GM23338 (cell line): ENCODE results near the gene THSD8. TPM values are rescaled to one million over a fixed set of nuclear protein-coding genes. Genes with fewer than 3 reads are reported as not detected.

Source experiments
- ATAC-seq: fragments of 200-7000 bp; cut with Tn5 transposase; 3 replicates; pipeline ENCODE4 v1.9.1; 2020
- DNase-seq: peaks from one replicate; pipeline ENCODE4 v3.0.0-alpha.2; 2015; ENCODE audit warnings: low spot score
- H2AFZ ChIP-seq: fragments of 200-600 bp; sonication (generic); 2 replicates; pipeline ENCODE4 v1.8.0; 2016; ENCODE audit warnings: antibody characterized with exemption, mild to moderate bottlenecking, moderate library complexity
- H3F3A ChIP-seq: fragments of 200-600 bp; sonication (generic); replicated peaks from 2 replicates; pipeline ENCODE4 v1.8.0; 2017; ENCODE audit warnings: antibody characterized with exemption, mixed run types, low read depth
- H3K27ac ChIP-seq: fragments of 200-600 bp; sonication (generic); 2 replicates; pipeline ENCODE4 v1.6.1; 2016; ENCODE audit warnings: low read depth
- H3K27me3 ChIP-seq: fragments of 200-600 bp; sonication (generic); 2 replicates; pipeline ENCODE4 v1.8.0; 2016; ENCODE audit warnings: mild to moderate bottlenecking, mixed run types, moderate library complexity; ENCODE audit not compliant: insufficient read depth
- H3K36me3 ChIP-seq: fragments of 200-600 bp; sonication (generic); 2 replicates; pipeline ENCODE4 v1.8.0; 2016; ENCODE audit warnings: mild to moderate bottlenecking; ENCODE audit not compliant: insufficient read depth
- H3K4me1 ChIP-seq: fragments of 200-600 bp; sonication (generic); 2 replicates; pipeline ENCODE4 v1.8.0; 2016; ENCODE audit warnings: mild to moderate bottlenecking, moderate library complexity; ENCODE audit not compliant: insufficient read depth
- H3K4me2 ChIP-seq: fragments of 200-600 bp; sonication (generic); 2 replicates; pipeline ENCODE4 v1.7.1; 2017; ENCODE audit warnings: mixed run types
- H3K4me3 ChIP-seq: fragments of 200-600 bp; sonication (generic); 2 replicates; pipeline ENCODE4 v1.6.1; 2016; ENCODE audit warnings: mixed run types
- H3K79me2 ChIP-seq: fragments of 200-600 bp; sonication (generic); replicated peaks from 2 replicates; pipeline ENCODE4 v1.8.0; 2017; ENCODE audit warnings: mild to moderate bottlenecking; ENCODE audit not compliant: insufficient read depth
- H3K9me2 ChIP-seq: fragments of 200-600 bp; sonication (generic); 2 replicates; pipeline ENCODE4 v1.8.0; 2017; ENCODE audit not compliant: insufficient read depth
- H4K20me1 ChIP-seq: fragments of 200-600 bp; sonication (generic); replicated peaks from 2 replicates; pipeline ENCODE4 v1.8.0; 2017; ENCODE audit warnings: mild to moderate bottlenecking; ENCODE audit not compliant: insufficient read depth
- H3K27ac Mint-ChIP-seq: 2 replicates; pipeline ENCODE4 v1.8.0; 2020; ENCODE audit warnings: inconsistent platforms, mild to moderate bottlenecking, moderate library complexity, mixed read lengths
- H3K27me3 Mint-ChIP-seq: 3 replicates; pipeline ENCODE4 v1.8.0; 2022; ENCODE audit warnings: low read depth, mild to moderate bottlenecking, moderate library complexity, mixed read lengths, inconsistent platforms; ENCODE audit not compliant: insufficient read depth, poor library complexity
- H3K36me3 Mint-ChIP-seq: 3 replicates; pipeline ENCODE4 v1.8.0; 2021; ENCODE audit warnings: low read depth, mild to moderate bottlenecking, inconsistent platforms, moderate library complexity, mixed read lengths
- H3K4me1 Mint-ChIP-seq: 3 replicates; pipeline ENCODE4 v1.8.0; 2020; ENCODE audit warnings: mild to moderate bottlenecking, inconsistent platforms, mixed read lengths
- H3K4me3 Mint-ChIP-seq: 3 replicates; pipeline ENCODE4 v1.8.0; 2021; ENCODE audit warnings: moderate library complexity, mild to moderate bottlenecking, inconsistent platforms, mixed read lengths
- H3K9me3 Mint-ChIP-seq: 3 replicates; pipeline ENCODE4 v1.8.0; 2020; ENCODE audit warnings: moderate library complexity, mild to moderate bottlenecking, inconsistent platforms, mixed read lengths
- CREB1 ChIP-seq: fragments of 250-450 bp; sonication (Bioruptor Pico); IDR thresholded peaks from 2 replicates; pipeline ENCODE4 v1.5.0; 2020; ENCODE audit warnings: low read depth, mild to moderate bottlenecking, moderate library complexity
- CTCF ChIP-seq, 2 experiments: fragments of 200-600 bp in 1 of 2; sonication (generic) in 1 of 2; conservative IDR thresholded peaks; 2 replicates each; pipeline versions ENCODE4 v1.5.1 to v1.6.1; 2016 to 2017; ENCODE audit warnings: antibody characterized with exemption in 2 of 2, low read depth in 2 of 2, mild to moderate bottlenecking in 2 of 2, moderate library complexity in 1 of 2
- EZH2 ChIP-seq: fragments of 200-600 bp; sonication (generic); IDR thresholded peaks from one replicate; pipeline ENCODE4 v1.8.0; 2017; ENCODE audit warnings: antibody characterized with exemption, mild to moderate bottlenecking, low read depth; ENCODE audit not compliant: unreplicated experiment
- EZH2phosphoT487 ChIP-seq: fragments of 200-600 bp; sonication (generic); IDR thresholded peaks from one replicate; pipeline ENCODE4 v1.8.1; 2018; ENCODE audit warnings: antibody characterized with exemption; ENCODE audit not compliant: unreplicated experiment
- JUNB ChIP-seq: IDR thresholded peaks from one replicate; pipeline ENCODE4 v1.6.1; 2016; ENCODE audit warnings: antibody characterized with exemption; ENCODE audit not compliant: unreplicated experiment
- NANOG ChIP-seq: IDR thresholded peaks from 2 replicates; pipeline ENCODE4 v1.6.1; 2016; ENCODE audit warnings: antibody characterized with exemption, borderline replicate concordance
- REST ChIP-seq: IDR thresholded peaks from one replicate; pipeline ENCODE4 v1.6.1; 2018; ENCODE audit warnings: antibody characterized with exemption; ENCODE audit not compliant: unreplicated experiment
- STAT1 ChIP-seq: IDR thresholded peaks from one replicate; pipeline ENCODE4 v1.6.1; 2016; ENCODE audit warnings: antibody characterized with exemption; ENCODE audit not compliant: unreplicated experiment
- ZNF114 ChIP-seq: fragments of 250-450 bp; sonication (Bioruptor Pico); IDR thresholded peaks from 2 replicates; pipeline ENCODE4 v1.5.0; 2020; ENCODE audit warnings: mild to moderate bottlenecking, moderate library complexity
- ZNF462 ChIP-seq: fragments of 250-450 bp; sonication (Bioruptor Pico); IDR thresholded peaks from 2 replicates; pipeline ENCODE4 v1.5.0; 2020; ENCODE audit warnings: mild to moderate bottlenecking, moderate library complexity
- polyA plus RNA-seq: library from polyadenylated mRNA; unstranded; fragments of >200 nt; fragmentation: Nextera tagmentation; extraction: Ambion mirVana; gene quantifications from 2 replicates; pipeline ENCODE4 v1.2.1, GENCODE V29; 2016
- total RNA-seq: library from RNA; depleted of rRNA; stranded (reverse); fragments of >200 nt; shearing (Covaris generic); gene quantifications from 2 replicates; pipeline ENCODE4 v1.2.3, GENCODE V29; 2014

The THSD8 gene
- total and polyA plus RNA-seq, 2 experiments from 2014 or later: 0.38 to 38.5 TPM

- Histone ChIP-seq H3K79me2 (0 out of 2 replicates have a peak, but pooled peaks cover 3% of the 10 kb centered on the region), H3K27me3 (no peaks in the 10 kb centered on the region), H3K9me2 (no peaks in the 10 kb centered on the region), H2AFZ (no peak overlapping the region), H3F3A (peaks cover 27% of the 10 kb centered on the region), H3K36me3 (0 out of 2 replicates have a peak, but pooled peaks cover 9% of the 10 kb centered on the region), H3K27ac (no peak overlapping the region), H4K20me1 (no peaks in the 10 kb centered on the region; the same call in 1 of the 2 replicates), H3K4me1 (peaks cover 9% of the 10 kb centered on the region; the same call in 1 of the 2 replicates), H3K4me3 (no peak overlapping the region), H3K4me2 (no peak overlapping the region)
- TF ChIP-seq EZH2phosphoT487 (no peak), CREB1 (CRISPR knock-in tag) (no peak), NANOG (no peak), STAT1 (no peak), ZNF114 (no peak), EZH2 (no peak)
- peaks cover 28% of the 10 kb centered on the region for H3K27me3 Mint-ChIP-seq
- ATAC-seq: no peak
- H3K27ac Mint-ChIP-seq: no peak overlapping the region
- peaks cover 3% of the 10 kb centered on the region; the same call in 2 of the 3 replicates for H3K9me3 Mint-ChIP-seq
- no peak overlapping the region for H3K4me3 Mint-ChIP-seq
- peaks cover 55% of the 10 kb centered on the region for H3K36me3 Mint-ChIP-seq
- DNase-seq: no peak
- H3K4me1 Mint-ChIP-seq: peaks cover 15% of the 10 kb centered on the region
Measured at GRCh38 chr19:12767666-12768065, 34.2 kb upstream of the THSD8 start.

- peak; percentile 94 for DNase-seq
- no peak for TF ChIP-seq REST
- TF ChIP-seq ZNF462 (CRISPR knock-in tag): no peak
- TF ChIP-seq CREB1 (CRISPR knock-in tag): peak; percentile 55
- peak in 1 of 2 experiments; percentile 44; a peak in 2 of 4 replicates for TF ChIP-seq CTCF (conservative IDR thresholded peaks at IDR 0.05; ENCODE audit: low read depth in 2 of 2)
- no peak for TF ChIP-seq ZNF114
- no peak for TF ChIP-seq JUNB
Measured at GRCh38 chr19:12769689-12770088, 32.2 kb upstream of the THSD8 start.

More at GRCh38 chr19:12769689-12770088, 32.2 kb upstream of the THSD8 start:
- Histone ChIP-seq H3K27ac (peak overlapping the region; percentile 75; the same call in 1 of the 2 replicates), H3K4me1 (peaks cover 9% of the 10 kb centered on the region; the same call in 1 of the 2 replicates), H3K36me3 (0 out of 2 replicates have a peak, but pooled peaks cover 10% of the 10 kb centered on the region), H3K27me3 (no peaks in the 10 kb centered on the region), H2AFZ (no peak overlapping the region), H4K20me1 (no peaks in the 10 kb centered on the region; the same call in 1 of the 2 replicates), H3K4me3 (peak overlapping the region; percentile 43; the same call in 1 of the 2 replicates), H3K79me2 (peaks cover 9% of the 10 kb centered on the region; the same call in 1 of the 2 replicates), H3K4me2 (peak overlapping the region; percentile 76), H3K9me2 (no peaks in the 10 kb centered on the region), H3F3A (peaks cover 32% of the 10 kb centered on the region)
- Mint-ChIP-seq H3K9me3 (peaks cover 3% of the 10 kb centered on the region; the same call in 2 of the 3 replicates), H3K4me3 (peak overlapping the region; percentile 42; the same call in 2 of the 3 replicates), H3K27me3 (peaks cover 28% of the 10 kb centered on the region), H3K4me1 (peaks cover 26% of the 10 kb centered on the region), H3K27ac (no peak overlapping the region), H3K36me3 (peaks cover 51% of the 10 kb centered on the region)
- peak; percentile 72 for ATAC-seq
